NCI-H460 (cell line): ENCODE measurements around the gene WNT1. TPM values are rescaled to one million over a fixed set of nuclear protein-coding genes. Genes with fewer than 3 reads are reported as not detected.

ENCODE experiments used
- DNase-seq: peaks from one replicate; pipeline ENCODE4 v3.0.0-alpha.2; 2016; ENCODE audit warnings: low read depth; ENCODE audit errors: extremely low read depth
- small RNA-seq, 2 experiments: library from RNA; depleted of rRNA; stranded (forward); fragments of <200 nt; gene quantifications; one replicate each; pipeline ENCODE3, GENCODE V24; 2014
- total RNA-seq: library from RNA; depleted of rRNA; stranded (reverse); fragments of >200 nt; shearing (Covaris generic); gene quantifications from 2 replicates; pipeline ENCODE4 v1.2.3, GENCODE V29; 2014; rRNA removed

The WNT1 gene
- total RNA-seq, 1 experiment from 2014 or later, result not detected

DNA sequence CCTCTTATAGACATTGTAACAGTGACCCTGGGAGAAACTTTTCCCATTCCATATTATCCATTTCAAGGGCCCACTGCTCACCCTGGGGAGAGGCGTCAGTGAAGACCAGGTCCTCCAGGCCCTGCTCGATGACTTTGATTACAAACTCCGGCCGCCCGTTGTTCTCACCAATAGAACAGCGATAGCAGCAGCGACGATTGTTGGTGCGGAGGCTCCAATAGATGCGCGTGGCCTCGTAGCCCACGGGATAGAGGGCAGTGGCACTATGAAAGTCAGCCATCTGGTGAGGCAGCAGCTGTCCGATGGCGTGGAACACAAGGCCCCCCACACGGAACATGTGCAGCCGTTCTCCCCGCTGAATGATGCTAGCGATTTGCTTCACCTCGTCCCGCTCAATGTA is 48.0 kb downstream of the WNT1 start:
- DNase-seq, result no peak

DNA sequence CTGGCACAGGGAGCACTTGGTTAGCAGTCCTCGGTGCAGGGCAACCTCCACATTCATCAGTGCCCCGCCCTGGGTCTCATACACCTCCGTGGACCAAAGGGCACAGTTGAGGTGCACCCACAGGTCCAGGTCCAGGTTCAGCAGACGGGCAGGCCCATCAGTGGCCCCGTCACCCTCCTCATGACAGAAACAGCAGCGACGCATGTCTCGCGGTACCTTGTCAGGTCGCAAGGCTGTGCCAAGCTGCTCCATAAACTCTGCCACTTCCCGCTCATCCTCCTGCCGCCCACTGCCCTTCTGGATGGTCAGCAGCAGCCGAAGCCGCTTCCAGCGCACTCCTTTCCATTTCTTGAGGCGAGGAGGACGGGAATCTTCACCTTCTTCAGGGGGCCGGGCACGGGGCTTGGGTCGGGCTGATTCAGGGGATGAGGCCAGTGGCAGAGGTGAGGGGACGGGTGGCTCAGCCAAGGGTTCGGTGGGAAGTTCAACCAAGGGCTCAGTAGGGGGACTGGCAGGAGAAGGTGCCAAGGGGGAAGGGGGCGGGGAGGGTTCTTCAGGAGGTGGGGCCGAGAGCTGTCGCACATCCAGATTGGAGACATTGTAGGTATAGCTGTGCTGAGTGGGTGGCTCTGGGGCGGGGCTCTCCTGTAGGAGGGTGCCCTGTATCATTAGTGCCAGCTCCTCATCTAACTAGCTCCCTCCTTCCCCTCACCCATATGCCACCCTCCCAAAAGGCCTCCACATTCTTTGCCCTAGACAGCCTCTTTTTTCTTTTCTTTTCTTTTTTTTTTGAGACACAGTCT is 48.8 kb downstream of the WNT1 start:
- no peak for DNase-seq

DNA sequence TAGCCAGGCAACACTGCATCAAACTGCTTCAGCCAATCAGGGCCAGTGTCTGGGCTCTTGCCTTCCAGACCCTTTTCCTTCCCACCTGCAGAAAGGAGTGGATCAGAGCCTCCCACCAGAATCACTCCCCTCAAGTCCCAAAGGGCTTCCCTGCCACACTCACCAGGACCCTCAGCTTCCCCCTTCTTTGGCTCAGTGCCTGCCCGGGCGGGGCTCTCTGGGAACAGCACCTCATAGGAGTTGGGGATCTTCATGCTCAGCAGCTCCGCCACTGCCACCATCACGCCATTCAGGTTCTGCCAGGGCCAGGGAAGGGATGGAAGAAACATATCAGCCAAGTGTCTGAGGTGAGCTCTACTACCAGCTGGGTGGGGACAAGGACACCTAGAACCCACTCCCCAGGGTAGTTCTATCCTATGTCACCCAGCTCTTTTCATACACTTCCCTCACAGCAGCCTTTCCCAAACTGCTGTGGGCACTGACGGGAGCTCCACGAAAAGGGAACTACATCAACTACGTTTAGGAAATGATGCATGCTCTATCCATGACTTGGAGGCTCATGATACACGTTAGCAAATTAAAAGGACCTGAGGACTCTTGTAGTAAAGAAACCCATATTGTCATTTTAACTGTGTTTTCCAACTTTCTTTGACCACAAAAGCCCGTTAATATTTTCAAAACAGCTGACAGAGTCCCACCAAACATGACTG is 49.9 kb downstream of the WNT1 start:
- DNase-seq, result no peak

DNA sequence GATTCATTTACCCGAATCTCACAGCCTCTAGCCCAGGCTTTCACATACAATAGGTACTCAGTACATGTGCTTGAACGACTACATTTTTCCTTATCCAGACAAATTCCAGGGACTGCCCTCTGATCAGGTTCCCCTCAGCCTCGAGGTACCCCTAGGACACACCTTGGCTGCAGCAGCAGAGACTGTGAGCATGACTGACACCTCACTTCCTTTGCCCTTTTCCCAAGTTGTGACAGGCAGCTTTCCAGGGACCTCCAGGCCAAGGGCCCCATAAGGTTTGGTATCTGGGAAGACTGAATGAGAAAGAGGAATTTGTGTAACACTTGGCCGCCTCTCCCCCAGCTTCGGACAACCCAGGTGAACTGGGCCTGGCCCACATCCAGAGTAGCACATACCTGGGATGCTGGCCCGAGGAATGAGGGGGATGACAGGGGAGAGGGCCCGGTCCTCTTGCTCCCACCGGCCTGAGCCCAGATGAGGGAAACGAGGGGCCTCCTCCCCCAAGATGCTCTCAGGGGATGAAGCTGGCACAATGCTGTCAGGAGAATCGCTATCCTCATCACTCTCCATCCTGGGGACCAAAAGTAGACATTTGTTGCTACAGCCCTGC is 50.6 kb downstream of the WNT1 start:
- DNase-seq, result no peak

DNA sequence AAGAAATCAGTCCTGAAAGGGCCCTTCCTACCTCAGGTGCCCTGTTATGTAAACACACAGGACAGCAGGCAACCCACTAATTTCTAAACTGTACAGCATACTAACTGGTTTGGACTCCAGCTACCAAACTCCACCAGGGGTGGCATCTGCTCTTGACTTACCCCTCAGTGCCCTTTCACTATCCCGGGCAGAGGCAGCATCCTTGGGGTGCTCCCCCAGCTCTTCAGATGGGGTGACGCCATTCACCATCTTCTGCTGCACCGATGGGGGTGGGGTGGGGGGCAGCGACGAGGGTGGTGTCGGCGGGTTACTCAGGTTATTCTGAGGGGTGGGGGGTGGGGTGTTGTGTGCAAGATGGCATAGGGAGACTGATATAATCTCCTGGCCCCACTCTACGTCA is 52.0 kb downstream of the WNT1 start:
- no peak for DNase-seq

DNA sequence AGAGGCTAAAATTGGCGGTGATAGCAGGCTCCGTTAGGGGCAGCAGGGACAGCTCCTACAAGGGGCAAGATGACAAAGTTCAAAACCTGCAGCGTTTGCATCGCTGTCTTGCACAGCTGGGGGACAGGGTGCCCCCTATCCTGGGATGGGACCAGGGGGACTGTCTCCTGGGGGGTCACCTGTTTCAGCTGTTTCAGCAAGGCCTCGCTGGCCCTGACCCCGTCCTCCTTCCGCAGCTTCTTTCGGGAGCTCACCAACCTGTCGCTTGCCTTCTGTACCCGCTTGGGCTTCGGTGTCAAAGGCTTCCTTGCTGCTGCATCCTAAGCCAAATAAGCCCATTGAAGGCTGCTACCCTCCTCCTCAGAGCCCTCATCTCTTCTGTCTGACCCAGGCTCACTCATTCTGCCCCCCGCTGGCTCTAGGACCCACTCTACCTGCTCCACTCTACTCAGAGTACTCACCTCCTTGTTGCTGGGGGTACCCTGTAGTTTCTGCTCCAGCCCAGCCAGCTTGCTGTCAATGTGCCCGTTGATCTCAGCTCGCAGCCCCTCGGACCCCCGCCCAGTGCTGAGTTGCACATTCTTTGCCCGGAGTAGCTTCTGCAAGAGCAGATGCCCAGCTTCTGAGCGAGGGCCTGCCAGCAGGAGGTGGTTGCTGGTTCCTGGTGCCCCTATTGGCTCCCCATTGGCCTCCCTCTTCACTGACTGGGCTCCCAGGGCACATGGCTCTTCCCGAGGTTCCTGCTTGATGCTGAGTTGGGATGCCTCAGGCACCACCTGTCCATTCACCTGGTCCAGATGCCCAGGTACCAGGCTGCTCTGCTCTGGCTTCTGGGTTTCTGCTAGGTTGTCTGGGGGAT is 52.8 kb downstream of the WNT1 start:
- no peak for DNase-seq

DNA sequence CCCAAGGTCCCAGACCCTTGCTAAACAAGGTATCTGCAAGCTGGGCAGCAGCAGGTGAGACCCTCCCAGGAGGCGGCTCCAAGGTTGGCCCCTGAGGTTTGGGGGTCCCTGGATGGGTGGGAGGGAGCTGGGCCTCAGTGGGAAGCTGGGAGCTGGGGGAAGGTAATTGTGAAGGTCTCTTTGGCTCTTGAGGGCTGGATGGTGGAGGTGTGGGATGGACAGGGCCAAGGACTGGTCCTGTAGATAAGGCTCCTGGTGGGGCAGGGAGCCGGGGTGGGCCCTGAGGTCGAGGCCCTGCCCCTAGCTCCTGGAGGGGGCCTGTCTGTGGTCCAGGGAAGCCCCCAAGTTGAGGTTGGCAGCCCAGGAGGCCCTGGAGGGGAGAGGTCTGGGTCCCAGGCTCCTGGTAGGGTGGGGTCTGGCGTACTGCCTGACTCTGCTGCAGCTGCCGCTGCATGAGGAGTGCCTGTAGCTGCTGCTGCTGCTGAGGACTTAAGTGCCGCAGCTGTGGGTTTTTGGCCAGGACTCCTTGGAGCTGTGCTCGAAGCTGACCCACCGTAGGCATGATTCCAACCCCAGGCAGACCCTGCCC is 53.5 kb downstream of the WNT1 start:
- DNase-seq, result no peak

Small RNA genes lying within 50 kb of the gene (small RNA-seq; reads per million reads assigned to genes)
- gene RNU6-940P, result 0 reads per million in 2 experiments

Other genes starting within 250 kb of the WNT1 start
- gene ADCY6, start 189.2 kb upstream of the WNT1 start, total RNA-seq, result 8.0 and 8.8 TPM in 2 replicates
- gene CACNB3, start 159.8 kb upstream of the WNT1 start, total RNA-seq, result 6.3 and 6.6 TPM in 2 replicates
- 67.8 and 68.6 TPM in 2 replicates for gene DDX23, start 126.2 kb upstream of the WNT1 start, total RNA-seq
- 0.17 TPM in 1 of 2 replicates, not detected in the other for gene RND1, start 112.5 kb upstream of the WNT1 start, total RNA-seq
- 47.1 and 54.6 TPM in 2 replicates for gene FKBP11, start 52.8 kb upstream of the WNT1 start, total RNA-seq
- 45.5 and 50.8 TPM in 2 replicates for gene ARF3, start 20.8 kb upstream of the WNT1 start, total RNA-seq
- 3.9 and 4.5 TPM in 2 replicates for gene WNT10B, start 6.6 kb upstream of the WNT1 start, total RNA-seq
- gene DDN, start 21.1 kb downstream of the WNT1 start, total RNA-seq, result 0.40 and 0.50 TPM in 2 replicates
- gene PRKAG1, start 40.5 kb downstream of the WNT1 start, total RNA-seq, result 90.7 and 92.8 TPM in 2 replicates
- 19.1 and 21.0 TPM in 2 replicates for gene KMT2D, start 82.5 kb downstream of the WNT1 start, total RNA-seq
- 3.6 and 5.1 TPM in 2 replicates for gene RHEBL1, start 91.7 kb downstream of the WNT1 start, total RNA-seq
- 0.07 TPM in 1 of 2 replicates, not detected in the other for gene DHH, start 116.5 kb downstream of the WNT1 start, total RNA-seq
- gene LMBR1L, start 132.5 kb downstream of the WNT1 start, total RNA-seq, result 34.0 and 35.6 TPM in 2 replicates
- gene TUBA1B, start 153.1 kb downstream of the WNT1 start, total RNA-seq, result 1,553 and 1,790 TPM in 2 replicates
- 216 and 232 TPM in 2 replicates for gene TUBA1A, start 210.8 kb downstream of the WNT1 start, total RNA-seq